K562 (cell line): Measurements from ENCODE around the gene CFAP157. TPM values are rescaled to one million over a fixed set of nuclear protein-coding genes. Genes with fewer than 3 reads are reported as not detected.
A peak's percentile ranks its signal among the peaks of the same experiment; 100 is the strongest.

Experiments used
- ATAC-seq: fragments of 200-7000 bp; cut with Tn5 transposase; 3 replicates; pipeline ENCODE4 v1.9.1; 2020; ENCODE audit warnings: moderate library complexity
- BruUV-seq: library from RNA; stranded (reverse); fragments of 400-500 nt; replicated peaks from 2 replicates; lab custom pipeline; 2021; lab: Mats Ljungman, UMichigan
- CTCF ChIA-PET: fragments of 300-600 bp; formaldehyde crosslinking; extraction: SDS; loops from one replicate; lab custom pipeline; 2021; ENCODE audit warnings: low intra/inter-chr PET ratio; lab: Yijun Ruan, JAX
- POLR2A ChIA-PET: fragments of 300-600, 350-650 bp; sonication (Branson Sonifier 250); formaldehyde crosslinking; extraction: SDS; loops from one replicate; lab custom pipeline; 2021; ENCODE audit warnings: antibody characterized with exemption, inconsistent platforms; lab: Yijun Ruan, JAX
- DNase-seq, 4 experiments: peaks; one replicate each; pipeline versions ENCODE4 v3.0.0 to v3.0.0-alpha.2; 2011 to 2018; ENCODE audit warnings: low spot score in 3 of 4, mixed read lengths in 3 of 4; ENCODE audit errors: extremely low read depth in 1 of 4
- FAIRE-seq: peaks from 2 replicates; lab custom pipeline; 2011; peaks lifted over from hg19 to GRCh38; lab: Jason Lieb, UNC
- H2AFZ ChIP-seq: 2 replicates; pipeline ENCODE4 v1.6.0; 2011; ENCODE audit warnings: low read depth, low read length, control low read depth, inconsistent platforms
- H3K27ac ChIP-seq: fragments of 200-600 bp; 3 replicates; pipeline ENCODE4 v1.8.0; 2011; ENCODE audit warnings: low read depth, mild to moderate bottlenecking, control low read depth, inconsistent platforms, low read length, moderate library complexity, mixed read lengths; ENCODE audit errors: extremely low read depth
- H3K27me3 ChIP-seq, 2 experiments: fragments of 300-600 bp in 1 of 2; 2 replicates in 1 of 2; 3 replicates in 1 of 2; pipeline versions ENCODE4 v1.6.0 to v1.8.0; 2011; ENCODE audit warnings: inconsistent platforms in 2 of 2, low read length in 2 of 2, mild to moderate bottlenecking in 1 of 2, mixed read lengths in 1 of 2, moderate library complexity in 1 of 2; ENCODE audit not compliant: control insufficient read depth in 2 of 2, insufficient read depth in 2 of 2
- H3K36me3 ChIP-seq: fragments of 300-600 bp; 3 replicates; pipeline ENCODE4 v1.8.0; 2011; ENCODE audit warnings: mild to moderate bottlenecking, low read length, inconsistent platforms; ENCODE audit not compliant: control insufficient read depth, insufficient read depth
- H3K4me1 ChIP-seq, 2 experiments: fragments of 200-600 bp in 1 of 2; replicated peaks in 1 of 2; 2 replicates in 1 of 2; 3 replicates in 1 of 2; pipeline versions ENCODE4 v1.5.1 to v1.8.0; 2011; ENCODE audit warnings: inconsistent platforms in 2 of 2, low read length in 2 of 2, mild to moderate bottlenecking in 1 of 2, mixed read lengths in 1 of 2, moderate library complexity in 1 of 2; ENCODE audit not compliant: control insufficient read depth in 2 of 2, insufficient read depth in 2 of 2
- H3K4me2 ChIP-seq: 2 replicates; pipeline ENCODE4 v1.6.1; 2011; ENCODE audit warnings: low read length, control low read depth, inconsistent platforms, mixed read lengths; ENCODE audit not compliant: insufficient read depth
- H3K4me3 ChIP-seq: fragments of 200-600 bp; sonication (generic), shearing (Covaris generic); 2 replicates; pipeline ENCODE4 v1.5.1; 2016; ENCODE audit warnings: control low read depth, inconsistent platforms
- H3K79me2 ChIP-seq: fragments of 200-600 bp; 3 replicates; pipeline ENCODE4 v1.8.0; 2011; ENCODE audit warnings: low read length, inconsistent platforms; ENCODE audit not compliant: control insufficient read depth, insufficient read depth
- H3K9ac ChIP-seq, 2 experiments: 2 replicates each; pipeline versions ENCODE4 v1.6.0 to v1.6.1; 2011; ENCODE audit warnings: low read depth in 2 of 2, low read length in 2 of 2, control low read depth in 1 of 2, inconsistent platforms in 1 of 2, mild to moderate bottlenecking in 1 of 2, mixed read lengths in 1 of 2; ENCODE audit not compliant: insufficient read depth in 1 of 2
- H3K9me1 ChIP-seq: one replicate; pipeline ENCODE4 v1.6.0; 2011; ENCODE audit warnings: inconsistent platforms, mild to moderate bottlenecking, low read length, moderate library complexity; ENCODE audit not compliant: control insufficient read depth, insufficient read depth
- H3K9me3 ChIP-seq: replicated peaks from 2 replicates; pipeline ENCODE4 v1.5.1; 2011; ENCODE audit warnings: low read depth, low read length, inconsistent platforms; ENCODE audit not compliant: control insufficient read depth, insufficient read depth
- H4K20me1 ChIP-seq: replicated peaks from 2 replicates; pipeline ENCODE4 v1.6.1; 2011; ENCODE audit warnings: low read length, inconsistent platforms, mixed read lengths; ENCODE audit not compliant: control insufficient read depth, insufficient read depth
- BRCA1 ChIP-seq, 2 experiments: fragments of 450-650 bp in 1 of 2; sonication (generic) in 1 of 2; formaldehyde crosslinking in 1 of 2; IDR thresholded peaks; 2 replicates each; pipeline versions ENCODE4 v1.5.0 to v1.6.1; 2017 to 2020; ENCODE audit warnings: mild to moderate bottlenecking in 1 of 2, missing genetic modification reagents in 1 of 2
- ILK ChIP-seq: fragments of 450-650 bp; IDR thresholded peaks from 2 replicates; pipeline ENCODE4 v1.6.1; 2016; ENCODE audit warnings: missing genetic modification characterization, low read depth, mild to moderate bottlenecking, missing compliant biosample characterization, moderate library complexity, borderline replicate concordance
- KAT7 ChIP-seq: sonication (generic); formaldehyde crosslinking; IDR thresholded peaks from 2 replicates; pipeline ENCODE4 v1.8.0; 2022; ENCODE audit warnings: missing genetic modification reagents, mild to moderate bottlenecking, borderline replicate concordance
- PURB ChIP-seq: sonication (generic); formaldehyde crosslinking; IDR thresholded peaks from 2 replicates; pipeline ENCODE4 v1.9.0; 2021; ENCODE audit warnings: low read depth, mild to moderate bottlenecking, missing genetic modification reagents
- SRF ChIP-seq, 2 experiments: fragments of 250-450, 450-650 bp in 1 of 2; sonication (Bioruptor Pico) in 1 of 2; sonication (generic) in 1 of 2; formaldehyde crosslinking; IDR thresholded peaks; 2 replicates each; pipeline versions ENCODE4 v1.5.0 to v1.5.1; 2020 to 2022; ENCODE audit warnings: mild to moderate bottlenecking in 1 of 2, missing genetic modification reagents in 1 of 2
- SUPT5H ChIP-seq: fragments of 450-650 bp; IDR thresholded peaks from 2 replicates; pipeline ENCODE4 v1.6.1; 2016
- ZBED1 ChIP-seq: IDR thresholded peaks from 2 replicates; pipeline ENCODE4 v1.6.1; 2014
- ZBTB17 ChIP-seq: fragments of 450-650 bp; formaldehyde crosslinking; IDR thresholded peaks from 2 replicates; pipeline ENCODE4 v1.4.0; 2020; ENCODE audit warnings: mild to moderate bottlenecking
- ZBTB7A ChIP-seq: IDR thresholded peaks from 2 replicates; pipeline ENCODE4 v1.6.1; 2011; ENCODE audit warnings: low read depth, mild to moderate bottlenecking, low read length, moderate library complexity, borderline replicate concordance; ENCODE audit not compliant: control insufficient read depth
- ZC3H4 ChIP-seq: sonication (generic); formaldehyde crosslinking; IDR thresholded peaks from 2 replicates; pipeline ENCODE4 v1.9.0; 2021; ENCODE audit warnings: missing genetic modification reagents, borderline replicate concordance
- ZNF445 ChIP-seq: fragments of 250-450 bp; sonication (Bioruptor Pico); IDR thresholded peaks from 2 replicates; pipeline ENCODE4 v1.4.0; 2020; ENCODE audit warnings: low read depth, mild to moderate bottlenecking, moderate library complexity
- WGBS: fragments of 100-300 bp; shearing (Covaris generic); methylation state at CpG from one replicate; pipeline ENCODE4 v1.1.6; 2016; ENCODE audit warnings: low coverage, mixed read lengths; ENCODE audit not compliant: insufficient coverage; ENCODE audit errors: missing lambda C conversion rate; 5-methylcytosine and 5-hydroxymethylcytosine counted together
- in situ Hi-C: fragments of 300-500 bp; cut with MboI; formaldehyde crosslinking; loops from 4 replicates; pipeline ENCODE4 v1.15.0; 2018; ENCODE audit warnings: inconsistent platforms, mixed read lengths
- intact Hi-C: fragments of 100-400 bp; cut with micrococcal nuclease; formaldehyde crosslinking; loops from 2 replicates; pipeline ENCODE4 v1.14.2; 2022
- polyA plus RNA-seq, 8 experiments: library from polyadenylated mRNA; depleted of rRNA in 4 of 8; stranded (reverse) in 5 of 8; unstranded in 3 of 8; fragments of >200 nt; fragmentation: Nextera tagmentation in 2 of 8; fragmentation: Illumina TruSeq in 1 of 8; extraction: Ambion mirVana in 2 of 8; extraction: Trizol in 1 of 8; gene quantifications; 2 replicates each; pipeline versions ENCODE4 v1.2.1 to v1.2.3, GENCODE V29; 2011 to 2014; ENCODE audit warnings: inconsistent platforms in 1 of 8, missing spikeins in 1 of 8
- total RNA-seq, 7 experiments: library from RNA; depleted of rRNA in 6 of 7; stranded (reverse); fragments of >200 nt in 6 of 7; fragmentation: Illumina TruSeq in 2 of 7; extraction: Trizol in 2 of 7; gene quantifications; 2 replicates each; pipeline versions ENCODE4 v1.2.1 to v1.2.3, GENCODE V29; 2011 to 2021; ENCODE audit warnings: low replicate concordance in 1 of 7
- TF ChIP-seq, protein P1 (sequence below): sonication (generic); formaldehyde crosslinking; IDR thresholded peaks from 2 replicates; pipeline ENCODE4 v1.8.1; 2023; ENCODE audit warnings: mild to moderate bottlenecking, missing genetic modification reagents
- TF ChIP-seq, protein P2 (sequence below): fragments of 200-800 bp; sonication (Bioruptor generic); IDR thresholded peaks from 2 replicates; pipeline ENCODE4 v1.6.1; 2017; ENCODE audit warnings: missing genetic modification characterization, missing compliant biosample characterization
- TF ChIP-seq, protein P3 (sequence below), 2 experiments: IDR thresholded peaks; 2 replicates each; pipeline ENCODE4 v1.6.1; 2011; ENCODE audit warnings: borderline replicate concordance in 1 of 2, control low read depth in 1 of 2, low read depth in 1 of 2, low read length in 1 of 2, mild to moderate bottlenecking in 1 of 2, mixed read lengths in 1 of 2, moderate library complexity in 1 of 2; ENCODE audit not compliant: insufficient read depth in 1 of 2, insufficient read length in 1 of 2, poor library complexity in 1 of 2, severe bottlenecking in 1 of 2; ENCODE audit errors: extremely low read depth in 1 of 2

Gene CFAP157
- total and polyA plus RNA-seq, 9 of the 15 experiments (the other 6 are each of a cell fraction or from before 2014, with no cell fraction given) = 0.03 TPM; not detected in 8

DNA sequence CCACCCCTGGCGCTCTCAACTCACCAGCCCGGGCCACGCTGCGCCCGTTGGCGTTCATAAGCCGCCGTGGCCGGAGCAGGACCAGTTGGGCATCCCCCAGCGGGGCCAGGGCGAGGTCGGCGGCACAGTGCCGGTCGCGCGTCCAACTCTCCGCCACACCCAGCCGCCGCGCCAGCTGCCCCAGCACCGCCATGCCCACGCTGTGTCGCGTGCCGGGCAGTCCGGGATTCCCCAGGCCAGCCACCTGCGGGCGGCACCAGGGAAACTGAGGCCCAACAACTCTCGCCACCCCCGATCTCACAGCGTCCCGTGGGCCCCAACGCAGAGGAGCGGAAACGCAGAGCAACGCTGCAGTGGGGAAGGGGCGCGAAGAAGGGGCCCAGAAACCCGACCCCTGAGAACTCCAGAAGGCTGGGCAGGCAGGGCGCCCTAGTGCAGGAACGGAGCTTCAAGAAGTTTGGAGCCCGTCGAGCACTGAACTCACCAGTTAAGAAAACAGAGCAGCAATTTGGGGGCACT is 8.2 kb downstream of the CFAP157 start:
- no peaks in the 10 kb centered on the region for H3K36me3 ChIP-seq
- H3K4me3 ChIP-seq = peak overlapping the region; percentile 74
- ATAC-seq (peak; percentile 15), FAIRE-seq (no peak), DNase-seq (peak in 2 of 4 experiments; percentile 49 to 54)
- ChIA-PET CTCF (no interaction called here), POLR2A (interaction anchor here (0.6 to 1.3 kb wide), 7 partner anchors 10 to 176 kb away, joined by 3 to 7 read pairs (median 4); partner anchors contain the start of gene TOR2A)
- H3K4me1 ChIP-seq = peaks cover 4 to 55% of the 10 kb centered on the region in 2 experiments; a peak in 4 of 5 replicates
- TSS peak; percentile 82 for BruUV-seq
- intact Hi-C loops (no loop called here), in situ Hi-C loops (no loop called here)
- H2AFZ ChIP-seq = peak overlapping the region; percentile 99
- peaks cover 4% of the 10 kb centered on the region for H3K9me1 ChIP-seq
- no peaks in the 10 kb centered on the region for H3K9me3 ChIP-seq
- H3K4me2 ChIP-seq = peak overlapping the region; percentile 87
- H4K20me1 ChIP-seq = peaks cover 3% of the 10 kb centered on the region; the same call in 1 of the 2 replicates
- under 1% methylated on average over 41 of the region's 44 CpGs for WGBS
- H3K9ac ChIP-seq = peak overlapping the region; percentile 69 to 98
- H3K27me3 ChIP-seq = no peaks in the 10 kb centered on the region
- H3K27ac ChIP-seq = peak overlapping the region; percentile 64
- 0 out of 3 replicates have a peak, but pooled peaks cover 3% of the 10 kb centered on the region for H3K79me2 ChIP-seq
- TF ChIP-seq ZC3H4 (CRISPR knock-in tag) (peak; percentile 63; the same call in 1 of the 2 replicates), ILK (tag) (no peak), ZBTB7A (peak; percentile 56; the same call in 1 of the 2 replicates), KAT7 (CRISPR knock-in tag) (no peak), PURB (CRISPR knock-in tag) (no peak), SRF (CRISPR knock-in tag; IDR thresholded peaks at IDR 0.05) (no peak), BRCA1 (IDR thresholded peaks at IDR 0.05) (no peak), BRCA1 (CRISPR knock-in tag; IDR thresholded peaks at IDR 0.05) (0 out of 2 replicates have a peak, but pooled peaks have one; percentile 36), ZBTB17 (CRISPR knock-in tag) (no peak), SUPT5H (no peak), ZBED1 (peak; percentile 37; the same call in 1 of the 2 replicates), ZNF445 (no peak)
- TF ChIP-seq, protein P1, sequence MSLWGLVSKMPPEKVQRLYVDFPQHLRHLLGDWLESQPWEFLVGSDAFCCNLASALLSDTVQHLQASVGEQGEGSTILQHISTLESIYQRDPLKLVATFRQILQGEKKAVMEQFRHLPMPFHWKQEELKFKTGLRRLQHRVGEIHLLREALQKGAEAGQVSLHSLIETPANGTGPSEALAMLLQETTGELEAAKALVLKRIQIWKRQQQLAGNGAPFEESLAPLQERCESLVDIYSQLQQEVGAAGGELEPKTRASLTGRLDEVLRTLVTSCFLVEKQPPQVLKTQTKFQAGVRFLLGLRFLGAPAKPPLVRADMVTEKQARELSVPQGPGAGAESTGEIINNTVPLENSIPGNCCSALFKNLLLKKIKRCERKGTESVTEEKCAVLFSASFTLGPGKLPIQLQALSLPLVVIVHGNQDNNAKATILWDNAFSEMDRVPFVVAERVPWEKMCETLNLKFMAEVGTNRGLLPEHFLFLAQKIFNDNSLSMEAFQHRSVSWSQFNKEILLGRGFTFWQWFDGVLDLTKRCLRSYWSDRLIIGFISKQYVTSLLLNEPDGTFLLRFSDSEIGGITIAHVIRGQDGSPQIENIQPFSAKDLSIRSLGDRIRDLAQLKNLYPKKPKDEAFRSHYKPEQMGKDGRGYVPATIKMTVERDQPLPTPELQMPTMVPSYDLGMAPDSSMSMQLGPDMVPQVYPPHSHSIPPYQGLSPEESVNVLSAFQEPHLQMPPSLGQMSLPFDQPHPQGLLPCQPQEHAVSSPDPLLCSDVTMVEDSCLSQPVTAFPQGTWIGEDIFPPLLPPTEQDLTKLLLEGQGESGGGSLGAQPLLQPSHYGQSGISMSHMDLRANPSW (CRISPR knock-in tag) = 0 out of 2 replicates have a peak, but pooled peaks have one; percentile 44
- TF ChIP-seq, protein P2, sequence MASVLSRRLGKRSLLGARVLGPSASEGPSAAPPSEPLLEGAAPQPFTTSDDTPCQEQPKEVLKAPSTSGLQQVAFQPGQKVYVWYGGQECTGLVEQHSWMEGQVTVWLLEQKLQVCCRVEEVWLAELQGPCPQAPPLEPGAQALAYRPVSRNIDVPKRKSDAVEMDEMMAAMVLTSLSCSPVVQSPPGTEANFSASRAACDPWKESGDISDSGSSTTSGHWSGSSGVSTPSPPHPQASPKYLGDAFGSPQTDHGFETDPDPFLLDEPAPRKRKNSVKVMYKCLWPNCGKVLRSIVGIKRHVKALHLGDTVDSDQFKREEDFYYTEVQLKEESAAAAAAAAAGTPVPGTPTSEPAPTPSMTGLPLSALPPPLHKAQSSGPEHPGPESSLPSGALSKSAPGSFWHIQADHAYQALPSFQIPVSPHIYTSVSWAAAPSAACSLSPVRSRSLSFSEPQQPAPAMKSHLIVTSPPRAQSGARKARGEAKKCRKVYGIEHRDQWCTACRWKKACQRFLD = peak; percentile 23; the same call in 1 of the 2 replicates
- TF ChIP-seq, protein P3, sequence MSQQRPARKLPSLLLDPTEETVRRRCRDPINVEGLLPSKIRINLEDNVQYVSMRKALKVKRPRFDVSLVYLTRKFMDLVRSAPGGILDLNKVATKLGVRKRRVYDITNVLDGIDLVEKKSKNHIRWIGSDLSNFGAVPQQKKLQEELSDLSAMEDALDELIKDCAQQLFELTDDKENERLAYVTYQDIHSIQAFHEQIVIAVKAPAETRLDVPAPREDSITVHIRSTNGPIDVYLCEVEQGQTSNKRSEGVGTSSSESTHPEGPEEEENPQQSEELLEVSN (IDR thresholded peaks at IDR 0.05; ENCODE audit: borderline replicate concordance in 1 of 2, extremely low read depth in 1 of 2, insufficient read depth in 1 of 2, insufficient read length in 1 of 2, low read depth in 1 of 2, low read length in 1 of 2, poor library complexity in 1 of 2, severe bottlenecking in 1 of 2) = no peak
